H1 (cell line): ENCODE measurements around the gene NAA10.

Experiments used
- BRCA1 ChIP-seq: IDR thresholded peaks from 2 replicates; pipeline ENCODE4 v1.6.1; 2012; ENCODE audit warnings: low read depth, low read length, improper control_type of control experiment
- CHD1 ChIP-seq: IDR thresholded peaks from 2 replicates; pipeline ENCODE4 v1.6.1; 2012; ENCODE audit warnings: low read depth, low read length, improper control_type of control experiment
- EP300 ChIP-seq, 2 experiments: IDR thresholded peaks; 1 replicate in 1 of 2; 2 replicates in 1 of 2; pipeline ENCODE4 v1.6.1; 2011 to 2012; ENCODE audit warnings: low read depth in 2 of 2, low read length in 2 of 2, mild to moderate bottlenecking in 2 of 2, borderline replicate concordance in 1 of 2, inconsistent platforms in 1 of 2, moderate library complexity in 1 of 2
- EZH2 ChIP-seq: fragments of 200-600 bp; sonication (generic); IDR thresholded peaks from 2 replicates; pipeline ENCODE4 v1.7.1; 2012; ENCODE audit warnings: low read depth, mild to moderate bottlenecking, moderate library complexity, low read length, inconsistent platforms; ENCODE audit not compliant: severe bottlenecking
- HDAC2 ChIP-seq, 2 experiments: fragments of 300-600 bp in 1 of 2; sonication (generic) in 1 of 2; IDR thresholded peaks; 2 replicates each; pipeline ENCODE4 v1.6.1; 2011 to 2012; ENCODE audit warnings: low read depth in 2 of 2, low read length in 2 of 2, mild to moderate bottlenecking in 2 of 2, moderate library complexity in 2 of 2, borderline replicate concordance in 1 of 2, inconsistent platforms in 1 of 2
- KDM1A ChIP-seq: fragments of 200-600, 300-600 bp; sonication (generic); IDR thresholded peaks from 2 replicates; pipeline ENCODE4 v1.7.1; 2016; ENCODE audit warnings: mild to moderate bottlenecking, low read length, borderline replicate concordance
- PHF8 ChIP-seq: fragments of 200-600 bp; sonication (generic); conservative IDR thresholded peaks from 2 replicates; pipeline ENCODE4 v1.7.1; 2012; ENCODE audit warnings: low read depth, mild to moderate bottlenecking, inconsistent platforms, low read length, moderate library complexity
- POLR2AphosphoS5 ChIP-seq: IDR thresholded peaks from 2 replicates; pipeline ENCODE4 v1.6.1; 2011; ENCODE audit warnings: low read depth, low read length
- RAD21 ChIP-seq, 2 experiments: IDR thresholded peaks in 1 of 2; conservative IDR thresholded peaks in 1 of 2; 2 replicates each; pipeline ENCODE4 v1.6.1; 2011; ENCODE audit warnings: low read depth in 2 of 2, low read length in 2 of 2, improper control_type of control experiment in 1 of 2, inconsistent platforms in 1 of 2, mild to moderate bottlenecking in 1 of 2, moderate library complexity in 1 of 2
- TF ChIP-seq, protein P1 (sequence below), 3 experiments: IDR thresholded peaks; 1 replicate in 2 of 3; 2 replicates in 1 of 3; pipeline versions ENCODE4 v1.5.1 to v1.6.1; 2011; ENCODE audit warnings: low read length in 3 of 3, mild to moderate bottlenecking in 3 of 3, inconsistent platforms in 2 of 3, low read depth in 1 of 3, moderate library complexity in 1 of 3; ENCODE audit not compliant: insufficient read depth in 1 of 3; ENCODE audit errors: control extremely low read depth in 1 of 3

DNA sequence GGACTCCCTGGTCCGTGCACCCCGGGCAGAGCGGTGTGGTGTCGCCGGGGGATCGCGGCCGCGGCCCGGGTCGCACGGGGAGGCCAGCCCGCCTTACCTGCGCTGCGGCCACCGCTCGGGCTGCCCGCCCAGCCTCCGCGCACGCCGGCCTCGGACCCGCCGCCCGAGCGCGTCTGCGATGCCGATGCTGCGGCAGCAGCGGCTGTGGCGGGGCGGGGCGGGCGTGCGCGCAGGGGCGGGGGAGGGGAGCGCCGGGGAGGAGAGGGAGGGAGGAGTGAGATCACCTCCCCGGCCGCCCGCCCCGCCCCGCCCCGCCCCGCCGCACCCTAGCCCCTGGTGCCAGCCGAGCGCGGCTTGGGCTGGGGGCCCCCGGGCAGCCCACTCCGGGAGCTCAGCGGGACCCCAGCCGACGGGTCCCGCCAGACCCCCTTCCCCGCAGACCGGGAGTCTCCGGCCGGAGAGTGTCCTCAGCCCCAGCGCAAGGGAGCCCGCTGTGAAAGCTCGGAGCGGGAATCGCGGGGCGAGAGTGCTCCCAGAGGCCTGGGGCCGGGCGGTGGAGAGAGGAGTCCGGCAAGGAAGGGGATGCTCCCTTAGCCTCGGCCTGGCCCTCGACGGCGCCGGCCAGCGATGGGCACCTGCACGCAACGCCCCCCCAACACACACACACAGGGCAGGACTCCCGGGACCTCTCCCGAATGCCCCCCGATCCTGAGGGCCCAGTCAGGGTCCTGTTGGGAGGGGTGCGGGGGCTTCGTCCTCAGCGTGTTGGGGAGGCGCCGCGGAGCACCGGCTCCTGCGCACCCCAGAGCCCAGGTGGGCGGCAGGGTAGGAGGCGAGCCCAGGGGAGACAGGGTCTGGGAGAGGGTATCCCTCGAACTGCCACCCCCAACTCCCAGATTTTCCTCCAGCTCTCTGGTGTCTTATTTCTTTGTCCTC, 48.6 kb downstream of the NAA10 start, which contains the start of gene L1CAM:
- TF ChIP-seq RAD21 (IDR thresholded peaks at IDR 0.05 in 1 of 2, conservative IDR thresholded peaks at IDR 0.05 in 1 of 2; ENCODE audit: low read depth in 2 of 2, low read length in 2 of 2) (no peak), POLR2AphosphoS5 (no peak), PHF8 (no peak), EZH2 (no peak), BRCA1 (no peak), KDM1A (no peak), HDAC2 (IDR thresholded peaks at IDR 0.05; ENCODE audit: borderline replicate concordance in 1 of 2, low read depth in 2 of 2, low read length in 2 of 2) (no peak), CHD1 (no peak), EP300 (IDR thresholded peaks at IDR 0.05; ENCODE audit: borderline replicate concordance in 1 of 2, low read depth in 2 of 2, low read length in 2 of 2) (no peak)
- TF ChIP-seq, protein P1, sequence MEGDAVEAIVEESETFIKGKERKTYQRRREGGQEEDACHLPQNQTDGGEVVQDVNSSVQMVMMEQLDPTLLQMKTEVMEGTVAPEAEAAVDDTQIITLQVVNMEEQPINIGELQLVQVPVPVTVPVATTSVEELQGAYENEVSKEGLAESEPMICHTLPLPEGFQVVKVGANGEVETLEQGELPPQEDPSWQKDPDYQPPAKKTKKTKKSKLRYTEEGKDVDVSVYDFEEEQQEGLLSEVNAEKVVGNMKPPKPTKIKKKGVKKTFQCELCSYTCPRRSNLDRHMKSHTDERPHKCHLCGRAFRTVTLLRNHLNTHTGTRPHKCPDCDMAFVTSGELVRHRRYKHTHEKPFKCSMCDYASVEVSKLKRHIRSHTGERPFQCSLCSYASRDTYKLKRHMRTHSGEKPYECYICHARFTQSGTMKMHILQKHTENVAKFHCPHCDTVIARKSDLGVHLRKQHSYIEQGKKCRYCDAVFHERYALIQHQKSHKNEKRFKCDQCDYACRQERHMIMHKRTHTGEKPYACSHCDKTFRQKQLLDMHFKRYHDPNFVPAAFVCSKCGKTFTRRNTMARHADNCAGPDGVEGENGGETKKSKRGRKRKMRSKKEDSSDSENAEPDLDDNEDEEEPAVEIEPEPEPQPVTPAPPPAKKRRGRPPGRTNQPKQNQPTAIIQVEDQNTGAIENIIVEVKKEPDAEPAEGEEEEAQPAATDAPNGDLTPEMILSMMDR (IDR thresholded peaks at IDR 0.05; ENCODE audit: control extremely low read depth in 1 of 3, insufficient read depth in 1 of 3, low read depth in 1 of 3, low read length in 3 of 3), result no peak
